ENCODE measurements around the gene RAE1.

- TF ChIP-seq POLR2AphosphoS5 (IDR thresholded peaks at IDR 0.05; ENCODE audit: low read depth, low read length), result no peak
- TF ChIP-seq POLR2A (IDR thresholded peaks at IDR 0.05; ENCODE audit: low read depth, low read length), result no peak
- TF ChIP-seq TAF1 (IDR thresholded peaks at IDR 0.05; ENCODE audit: borderline replicate concordance, low read depth, low read length), result no peak
Observed at GRCh38 chr20:57381596-57382503, 30.8 kb downstream of the RAE1 start.
